ENCODE measurements around the gene CCDC124.
"Not testable (repeated sequence)": the region's sequence is repeated elsewhere in the genome, so short reads cannot be mapped to it uniquely, and the experiment has no call there.

The CCDC124 gene, protein sequence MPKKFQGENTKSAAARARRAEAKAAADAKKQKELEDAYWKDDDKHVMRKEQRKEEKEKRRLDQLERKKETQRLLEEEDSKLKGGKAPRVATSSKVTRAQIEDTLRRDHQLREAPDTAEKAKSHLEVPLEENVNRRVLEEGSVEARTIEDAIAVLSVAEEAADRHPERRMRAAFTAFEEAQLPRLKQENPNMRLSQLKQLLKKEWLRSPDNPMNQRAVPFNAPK

DNA sequence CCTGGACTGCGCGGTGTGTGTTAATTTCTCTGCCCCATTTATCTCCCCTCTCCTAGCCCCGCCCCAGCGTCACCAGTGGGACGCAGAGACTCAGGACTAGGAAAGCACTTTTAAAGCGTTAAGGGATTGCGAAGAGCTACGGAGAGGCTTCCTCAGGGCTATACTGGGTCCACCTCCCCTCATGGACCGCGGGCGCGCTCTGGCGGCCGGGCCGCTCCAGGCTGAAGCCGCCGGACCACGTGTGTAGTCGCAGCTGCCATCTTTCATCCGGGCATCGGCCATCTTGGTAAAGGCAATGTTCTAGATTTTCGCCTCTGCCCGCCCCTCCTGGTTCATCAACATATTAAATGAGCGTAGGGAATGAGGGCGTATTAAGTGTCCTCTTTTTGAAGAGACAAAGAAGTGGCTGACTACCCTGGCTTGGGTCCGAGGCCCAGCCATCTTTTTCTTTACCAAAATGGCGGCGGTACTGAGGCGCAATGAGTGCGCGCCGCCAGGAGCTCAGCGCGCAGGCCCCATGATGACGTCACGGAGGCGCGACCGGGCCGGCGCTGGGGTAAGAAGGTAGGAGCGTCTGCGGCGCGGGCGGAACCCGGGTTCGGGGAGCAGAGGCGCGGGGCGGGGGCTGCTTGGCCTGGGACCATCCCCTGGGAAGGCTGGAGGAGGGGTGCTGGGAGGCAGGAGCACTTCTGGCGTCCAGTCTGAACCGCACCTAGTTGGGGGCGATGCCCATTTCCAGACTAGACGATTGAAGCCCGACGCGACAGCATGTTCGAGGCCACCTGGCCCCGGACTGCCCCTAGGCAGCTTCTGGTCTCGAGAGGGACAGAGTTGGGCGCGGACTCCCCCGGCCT lies at the start of gene CCDC124:
CCDC124 (plus strand) TSS at position 531 of the 854 bp plus-strand sequence. CDS start 3,406 bp downstream, outside the sequence.
- DNase-seq (ENCODE audit: low read depth in 2 of 2): peak; percentile 88 to 90

DNA sequence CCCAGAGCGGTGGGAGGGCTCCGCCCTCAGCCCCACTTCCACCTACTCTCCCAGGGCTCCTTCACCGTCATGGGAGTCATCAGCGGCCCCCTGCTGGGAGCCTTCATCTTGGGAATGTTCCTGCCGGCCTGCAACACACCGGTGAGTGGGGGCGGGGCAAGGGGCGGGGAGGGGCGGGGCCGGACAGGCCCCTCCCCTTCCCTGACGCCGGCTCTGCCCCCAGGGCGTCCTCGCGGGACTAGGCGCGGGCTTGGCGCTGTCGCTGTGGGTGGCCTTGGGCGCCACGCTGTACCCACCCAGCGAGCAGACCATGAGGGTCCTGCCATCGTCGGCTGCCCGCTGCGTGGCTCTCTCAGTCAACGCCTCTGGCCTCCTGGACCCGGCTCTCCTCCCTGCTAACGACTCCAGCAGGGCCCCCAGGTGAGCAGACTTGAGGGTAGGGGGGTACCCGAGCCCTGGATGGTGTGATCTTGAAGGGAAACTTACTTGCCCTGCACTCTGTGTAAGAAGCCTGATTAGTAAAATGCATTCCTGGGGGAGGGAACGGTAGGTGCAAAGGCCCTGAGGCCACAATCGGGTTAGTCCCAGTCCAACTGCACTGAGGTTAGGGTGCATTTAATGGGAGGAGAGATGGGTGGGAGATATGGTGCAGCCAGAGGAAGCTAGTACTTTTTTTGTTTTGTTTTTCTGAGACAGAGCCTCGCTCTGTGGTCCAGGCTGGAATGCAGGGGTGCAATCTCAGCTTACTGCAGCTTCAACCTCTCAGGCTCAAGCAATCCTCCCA lies 49.0 kb upstream of the CCDC124 start:
- no peak for DNase-seq (ENCODE audit: low read depth in 2 of 2)

DNA sequence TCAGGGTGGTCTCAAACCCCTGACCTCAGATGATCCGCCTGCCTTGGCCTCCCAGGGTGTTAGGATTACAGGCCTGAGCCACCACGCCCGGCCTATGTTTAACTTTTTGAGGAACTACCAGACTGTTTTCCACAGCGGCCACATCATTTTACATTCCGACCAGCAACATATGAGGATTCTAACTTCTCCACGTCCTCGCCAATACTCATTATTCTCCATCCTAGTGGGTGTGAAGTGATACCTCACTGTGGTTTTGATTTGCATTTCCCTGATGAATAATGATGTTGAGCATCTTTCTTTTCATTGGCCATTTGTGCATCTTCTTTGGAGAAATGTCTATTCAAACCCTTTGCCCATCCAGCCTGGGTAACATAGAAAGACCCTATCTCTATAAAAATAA lies 46.3 kb upstream of the CCDC124 start:
- no peak for DNase-seq (ENCODE audit: low read depth in 2 of 2)

- not testable (repeated sequence) for DNase-seq (ENCODE audit: low read depth in 2 of 2)
These were observed 45.6 kb upstream of the CCDC124 start for GRCh38 chr19:17887221-17887620.

DNA sequence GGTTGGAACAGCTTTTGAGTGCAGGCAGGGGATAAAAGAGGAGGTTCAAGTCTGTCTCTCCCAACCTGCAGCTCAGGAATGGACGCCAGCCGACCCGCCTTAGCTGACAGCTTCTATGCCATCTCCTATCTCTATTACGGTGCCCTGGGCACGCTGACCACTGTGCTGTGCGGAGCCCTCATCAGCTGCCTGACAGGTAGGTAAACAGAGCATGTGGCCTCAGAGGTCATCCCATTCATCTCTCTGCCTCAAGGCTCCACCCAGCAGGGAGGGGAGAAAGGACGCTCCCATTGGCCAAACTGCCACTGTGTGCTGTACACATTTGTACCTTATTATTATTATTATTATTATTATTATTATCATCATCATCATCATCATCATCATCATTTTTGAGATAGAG lies 44.6 kb upstream of the CCDC124 start:
- DNase-seq (ENCODE audit: low read depth in 2 of 2): no peak

DNA sequence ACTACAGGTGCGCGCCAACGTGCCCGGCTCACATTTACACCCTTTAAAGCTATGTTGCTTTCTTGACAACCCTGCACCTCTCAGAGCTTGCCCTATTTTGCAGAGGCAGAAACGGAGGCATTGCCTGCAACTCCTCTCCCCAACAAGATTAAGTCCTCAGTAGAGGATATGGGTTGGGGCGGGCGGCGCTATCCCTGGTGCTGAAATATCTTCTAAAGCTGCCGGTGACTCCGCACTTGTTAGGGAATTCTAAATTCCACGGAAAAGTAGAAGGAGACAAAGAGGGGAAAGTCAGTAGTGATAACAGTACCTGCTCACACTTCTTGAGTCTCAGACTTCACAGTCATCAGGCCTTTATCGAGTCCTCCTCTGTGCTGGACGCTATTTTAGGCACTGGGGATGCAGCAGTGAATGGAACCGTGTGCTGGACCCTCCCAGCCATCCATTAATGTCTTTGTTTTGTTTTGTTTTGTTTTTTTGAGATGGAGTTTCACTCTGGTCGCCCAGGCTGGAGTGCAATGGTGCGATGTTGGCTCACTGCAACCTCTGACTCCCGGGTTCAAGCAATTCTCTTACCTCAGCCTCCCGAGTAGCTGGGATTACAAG lies 43.1 kb upstream of the CCDC124 start:
- DNase-seq (ENCODE audit: low read depth in 2 of 2): no peak

DNA sequence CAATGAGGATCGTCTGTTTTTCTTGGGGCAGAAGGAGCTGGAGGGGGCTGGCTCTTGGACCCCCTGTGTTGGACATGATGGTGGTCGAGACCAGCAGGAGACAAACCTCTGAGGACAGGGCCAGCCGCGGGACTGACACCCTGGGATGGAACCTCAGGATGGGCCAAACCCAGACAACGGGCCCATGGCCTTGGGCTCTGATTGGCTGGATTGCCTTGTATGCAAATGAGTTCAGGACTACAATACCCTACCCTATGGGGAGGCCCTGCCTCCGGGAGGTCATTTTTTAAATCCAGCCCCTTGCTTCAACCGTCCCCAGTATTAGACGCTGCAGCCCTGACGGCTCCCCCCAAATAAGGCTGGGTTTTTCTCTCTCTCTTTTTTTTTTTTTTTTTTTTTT lies 39.0 kb upstream of the CCDC124 start:
- DNase-seq (ENCODE audit: low read depth in 2 of 2): no peak

- no peak for DNase-seq (ENCODE audit: low read depth in 2 of 2)
These were observed 30.1 kb upstream of the CCDC124 start for GRCh38 chr19:17902701-17903100.

DNA sequence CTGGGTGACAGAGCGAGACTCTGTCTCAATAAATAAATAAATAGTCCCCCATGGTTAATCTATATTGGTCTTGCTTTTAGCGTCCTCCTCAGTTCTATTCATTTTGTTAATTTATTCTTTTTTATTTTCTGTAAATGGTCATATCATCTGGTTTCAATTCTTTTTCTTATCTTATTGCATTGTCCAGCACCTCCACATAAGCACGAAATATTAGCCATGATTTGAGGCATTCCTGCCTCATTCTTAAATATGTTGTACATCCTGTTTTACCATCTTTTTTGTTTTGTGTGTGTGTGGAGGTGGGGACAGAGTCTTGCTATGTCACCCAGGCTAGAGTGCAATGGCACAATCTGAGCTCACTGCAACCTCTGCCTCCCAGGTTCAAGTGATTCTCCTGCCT lies 24.6 kb upstream of the CCDC124 start:
- DNase-seq (ENCODE audit: low read depth in 2 of 2): no peak

GRCh38 chr19:17909003-17909732 lies 23.6 kb upstream of the CCDC124 start:
- no peak for DNase-seq (ENCODE audit: low read depth in 2 of 2)

DNA sequence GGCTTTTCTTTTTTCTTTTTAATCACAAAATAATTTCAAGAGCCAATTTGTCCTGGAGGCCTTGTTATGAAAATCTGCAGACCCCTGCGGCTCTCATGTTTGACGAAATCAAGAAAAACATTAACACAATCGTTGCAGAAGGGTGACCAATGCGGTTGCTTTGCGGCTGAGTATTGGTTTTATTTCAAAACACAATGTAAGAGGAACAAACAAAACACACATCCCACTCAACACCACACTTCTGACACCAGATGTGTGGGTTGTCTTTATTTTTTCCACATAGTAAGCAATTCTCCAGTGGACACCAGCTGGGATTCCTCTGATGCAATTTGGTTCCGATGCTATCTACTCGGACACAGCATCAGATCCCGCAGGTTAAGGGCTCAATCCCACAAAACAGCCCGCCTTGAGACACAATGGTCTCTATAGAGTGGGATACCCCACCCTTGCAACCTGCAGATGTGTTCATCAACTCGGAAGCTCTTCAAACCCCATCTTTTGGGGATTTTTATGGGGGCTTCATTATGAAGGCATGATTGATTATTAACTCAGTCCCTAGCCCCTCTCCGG lies 21.9 kb upstream of the CCDC124 start:
- DNase-seq (ENCODE audit: low read depth in 2 of 2): no peak

DNA sequence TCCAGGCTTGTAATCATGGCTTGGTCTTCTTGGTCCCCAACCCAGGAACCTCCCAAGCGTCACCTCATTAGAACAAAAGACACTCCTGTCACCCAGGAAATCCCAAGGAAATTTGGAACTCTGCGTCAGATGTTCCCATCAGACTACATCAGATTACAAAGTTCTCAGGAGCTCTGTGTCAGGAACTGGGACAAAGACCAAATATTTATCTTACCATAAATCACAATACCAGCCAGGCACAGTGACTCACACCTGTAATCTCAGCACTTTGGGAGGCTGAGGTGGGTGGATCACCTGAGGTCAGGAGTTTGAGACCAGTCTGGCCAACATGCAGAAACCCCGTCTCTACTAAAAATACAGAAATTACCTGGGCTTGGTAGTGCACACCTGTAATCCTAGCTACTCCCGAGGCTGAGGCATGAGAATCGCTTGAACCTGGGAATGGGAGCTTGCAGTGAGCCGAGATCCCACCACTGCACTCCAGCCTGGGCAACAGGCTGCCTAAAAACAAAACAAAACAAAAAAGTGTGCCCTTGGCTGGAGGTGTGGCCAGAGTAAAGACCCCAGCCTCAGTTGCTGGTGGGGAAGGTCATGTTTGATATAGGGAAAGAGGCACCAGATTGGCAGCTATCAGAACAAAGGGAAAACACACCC lies 16.7 kb upstream of the CCDC124 start:
- no peak for DNase-seq (ENCODE audit: low read depth in 2 of 2)

- DNase-seq (ENCODE audit: low read depth in 2 of 2): not testable (repeated sequence)
These were observed 14.7 kb upstream of the CCDC124 start for GRCh38 chr19:17918151-17918550.

- DNase-seq (ENCODE audit: low read depth in 2 of 2): not testable (repeated sequence)
These were observed 13.7 kb upstream of the CCDC124 start for GRCh38 chr19:17919122-17919521.

DNA sequence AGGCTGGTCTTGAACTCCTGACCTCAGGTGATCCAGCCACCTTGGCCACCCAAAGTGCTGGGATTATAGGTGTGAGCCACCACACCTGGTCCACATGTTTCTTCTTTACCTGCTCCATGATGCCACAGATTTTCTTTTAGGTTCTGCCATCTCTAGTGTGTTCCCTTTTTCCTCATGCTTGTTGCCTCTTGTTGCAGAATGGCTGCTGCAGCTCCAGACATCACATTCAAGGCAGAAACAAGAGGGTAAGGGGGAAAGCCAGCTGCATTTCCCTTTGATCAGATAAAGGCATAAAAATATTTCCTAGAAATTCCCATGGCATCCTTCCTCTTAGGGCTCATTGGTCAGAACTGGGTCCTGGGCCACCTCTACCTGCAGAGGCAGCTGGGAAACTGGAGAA lies 12.3 kb upstream of the CCDC124 start:
- DNase-seq (ENCODE audit: low read depth in 2 of 2): no peak

DNA sequence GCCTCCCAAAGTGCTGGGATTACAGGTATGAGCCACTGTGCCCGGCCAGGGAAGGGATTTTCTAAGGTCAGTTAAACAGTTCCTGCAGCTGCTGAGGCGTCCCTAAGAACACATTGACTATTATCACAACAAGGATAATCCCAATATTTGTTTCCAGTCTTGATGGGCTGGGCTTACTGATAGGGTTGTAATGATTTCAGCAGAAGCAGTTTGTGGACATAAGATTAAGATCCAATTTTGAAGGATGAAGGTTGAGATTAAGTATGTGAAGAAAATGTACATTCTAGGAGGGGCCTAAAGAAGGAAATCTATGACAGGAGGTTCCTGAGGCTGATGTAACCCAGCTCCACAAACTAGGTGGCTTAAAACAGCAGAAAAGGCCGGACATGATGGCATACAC lies 10.7 kb upstream of the CCDC124 start:
- no peak for DNase-seq (ENCODE audit: low read depth in 2 of 2)

- DNase-seq (ENCODE audit: low read depth in 2 of 2): no peak
These were observed 6.8 kb upstream of the CCDC124 start for GRCh38 chr19:17926044-17926443.

DNA sequence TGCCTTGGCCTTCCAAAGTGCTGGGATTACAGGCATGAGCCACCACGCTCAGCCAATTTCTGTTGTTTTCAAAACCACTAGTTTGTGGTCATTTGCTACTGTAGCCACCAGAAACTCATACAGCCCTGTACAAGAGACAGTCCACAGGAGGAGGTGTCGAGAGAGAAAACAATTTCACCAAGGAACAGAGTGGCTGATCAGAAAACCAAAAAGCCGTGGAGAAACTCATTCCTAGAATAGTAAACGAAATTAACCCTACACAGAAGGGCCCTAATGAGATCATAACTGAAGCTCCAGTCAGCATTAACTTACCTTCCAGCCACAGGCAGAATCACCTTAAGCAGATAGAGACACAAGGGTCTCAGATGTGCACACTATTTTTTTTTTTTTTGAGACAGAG lies 3.8 kb upstream of the CCDC124 start:
- DNase-seq (ENCODE audit: low read depth in 2 of 2): no peak

- DNase-seq (ENCODE audit: low read depth in 2 of 2): no peak
These were observed 1.2 kb upstream of the CCDC124 start for GRCh38 chr19:17931532-17932191.

Data from stimulated activated CD4-positive, alpha-beta T cell treated with anti-CD3 and anti-CD28 coated beads, Interleukin-1b, Interleukin-23, amount 100 ng/mL, for 4 hours (primary cell).